Esophagus muscularis mucosa (tissue), 4 donors: ENCODE results near the gene NABP2. TPM values are rescaled to one million over a fixed set of nuclear protein-coding genes. Genes with fewer than 3 reads are reported as not detected.

Experiments
- DNase-seq: peaks from one replicate; pipeline ENCODE4 v3.0.0-alpha.2; 2017; ENCODE audit errors: extremely low spot score
- H3K27ac ChIP-seq, 4 donors: fragments of 200-600 bp; sonication (generic); replicated peaks in 1 of 4; 1 replicate in 3 of 4; 2 replicates in 1 of 4; pipeline ENCODE4 v1.5.1; 2016 to 2019; ENCODE audit warnings: mild to moderate bottlenecking in 1 of 4
- H3K27me3 ChIP-seq, 4 donors: fragments of 200-600 bp; sonication (generic); one replicate each; pipeline versions ENCODE4 v1.5.1 to v1.6.0; 2016 to 2019
- H3K36me3 ChIP-seq, 4 donors: fragments of 200-600 bp; sonication (generic); one replicate each; pipeline ENCODE4 v1.5.1; 2016 to 2019
- H3K4me1 ChIP-seq, 4 donors: fragments of 200-600 bp; sonication (generic); one replicate each; pipeline ENCODE4 v1.5.1; 2016 to 2019
- H3K4me3 ChIP-seq, 4 donors: fragments of 200-600 bp; sonication (generic); 1 replicate in 2 of 4; 2 replicates in 2 of 4; pipeline ENCODE4 v1.5.1; 2016 to 2019; ENCODE audit warnings: mild to moderate bottlenecking in 4 of 4, moderate library complexity in 1 of 4
- H3K9me3 ChIP-seq, 4 donors: fragments of 200-600 bp; sonication (generic); 1 replicate in 3 of 4; 2 replicates in 1 of 4; pipeline ENCODE4 v1.5.1; 2016 to 2019
- EP300 ChIP-seq: sonication (generic); formaldehyde crosslinking; IDR thresholded peaks from one replicate; pipeline ENCODE4 v1.6.1; 2017; ENCODE audit warnings: antibody characterized with exemption
- POLR2A ChIP-seq: fragments of 450-650 bp; IDR thresholded peaks from one replicate; pipeline ENCODE4 v1.6.1; 2017; ENCODE audit warnings: antibody characterized with exemption, moderate library complexity, mild to moderate bottlenecking, low read depth
- POLR2AphosphoS5 ChIP-seq, 2 donors: sonication (generic); formaldehyde crosslinking; IDR thresholded peaks; one replicate each; pipeline ENCODE4 v1.6.1; 2017; ENCODE audit warnings: antibody characterized with exemption in 2 of 2
- WGBS: methylation state at CpG from one replicate; pipeline ENCODE4 v1.1.5; 2018; 5-methylcytosine and 5-hydroxymethylcytosine counted together
- intact Hi-C: fragments of 100-400 bp; cut with DNase I; formaldehyde crosslinking; loops from one replicate; pipeline ENCODE4 v1.15.1; 2023
- total RNA-seq, 4 donors: library from RNA; depleted of rRNA; stranded (reverse); fragments of >200 nt; gene quantifications; one replicate each; pipeline versions ENCODE4 v1.1.0 to v1.2.1, GENCODE V29; 2016
- TF ChIP-seq, protein P1 (sequence below), 3 experiments: fragments of 200-600 bp in 2 of 3; fragments of 450-650 bp in 1 of 3; sonication (generic) in 2 of 3; IDR thresholded peaks; one replicate each; pipeline ENCODE4 v1.5.1; 2017 to 2019; ENCODE audit warnings: antibody characterized with exemption in 3 of 3, mild to moderate bottlenecking in 2 of 3, moderate library complexity in 1 of 3

The NABP2 gene
- total RNA-seq, 4 donors from 2014 or later: 27.0 to 36.4 (median 30.9) TPM

DNA sequence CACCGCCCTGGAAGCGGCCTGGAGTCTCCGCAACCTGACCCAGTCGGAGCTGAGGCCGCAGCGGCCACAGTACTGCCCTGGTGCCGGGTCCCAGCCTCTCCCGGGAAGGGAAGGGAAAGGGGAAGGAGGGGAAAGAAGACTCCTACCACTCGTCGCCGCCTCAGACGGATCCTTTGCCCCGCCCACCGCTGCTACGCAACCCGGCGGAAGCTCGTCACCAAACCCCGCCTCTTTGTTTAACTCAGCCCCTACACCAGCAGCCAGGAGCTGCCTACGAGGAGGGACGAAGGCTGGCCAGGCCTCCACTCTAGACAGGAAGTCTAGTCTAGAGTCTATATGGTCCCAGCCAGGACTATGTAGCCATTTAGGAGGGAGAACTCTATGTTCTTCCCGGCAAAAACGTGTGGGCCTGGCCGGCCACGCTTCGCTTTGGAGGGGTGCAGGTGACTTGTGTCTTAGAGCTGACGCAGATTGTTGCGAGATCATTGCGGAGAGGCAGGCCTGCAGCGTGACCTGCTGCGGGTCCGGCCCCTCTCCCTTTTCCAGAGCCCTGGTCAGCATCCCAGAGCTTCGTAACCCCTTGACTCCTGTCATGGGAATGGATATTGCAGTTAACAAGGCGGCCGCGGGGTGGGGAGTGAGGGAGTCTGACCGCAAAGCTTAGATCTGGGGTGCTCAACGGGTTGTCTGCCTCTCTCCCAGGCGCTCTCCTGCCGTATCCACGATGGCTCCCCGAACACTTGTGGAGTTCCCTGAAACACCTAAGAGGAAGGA lies 2.2 kb upstream of the NABP2 start, which contains the start of gene RNF41:
Gene RNF41, minus strand, starts transcription at position 166 of the 774 bp plus-strand sequence. CDS start 7,875 bp downstream, outside the sequence.
- no peaks in the 10 kb centered on the region for H3K9me3 ChIP-seq
- WGBS: 2% methylated on average over 29 of the region's 42 CpGs
- peak; percentile 99 for DNase-seq
- peaks cover 0 to 19% (median 2%) of the 10 kb centered on the region in 4 donors for H3K36me3 ChIP-seq
- H3K4me3 ChIP-seq: peak within 1 kb of the TSS; percentile 75 to 87 (median 80)
- TF ChIP-seq POLR2A (peak; percentile 94), POLR2AphosphoS5 (IDR thresholded peaks at IDR 0.05) (peak; percentile 100), EP300 (no peak)
- TF ChIP-seq, protein P1, sequence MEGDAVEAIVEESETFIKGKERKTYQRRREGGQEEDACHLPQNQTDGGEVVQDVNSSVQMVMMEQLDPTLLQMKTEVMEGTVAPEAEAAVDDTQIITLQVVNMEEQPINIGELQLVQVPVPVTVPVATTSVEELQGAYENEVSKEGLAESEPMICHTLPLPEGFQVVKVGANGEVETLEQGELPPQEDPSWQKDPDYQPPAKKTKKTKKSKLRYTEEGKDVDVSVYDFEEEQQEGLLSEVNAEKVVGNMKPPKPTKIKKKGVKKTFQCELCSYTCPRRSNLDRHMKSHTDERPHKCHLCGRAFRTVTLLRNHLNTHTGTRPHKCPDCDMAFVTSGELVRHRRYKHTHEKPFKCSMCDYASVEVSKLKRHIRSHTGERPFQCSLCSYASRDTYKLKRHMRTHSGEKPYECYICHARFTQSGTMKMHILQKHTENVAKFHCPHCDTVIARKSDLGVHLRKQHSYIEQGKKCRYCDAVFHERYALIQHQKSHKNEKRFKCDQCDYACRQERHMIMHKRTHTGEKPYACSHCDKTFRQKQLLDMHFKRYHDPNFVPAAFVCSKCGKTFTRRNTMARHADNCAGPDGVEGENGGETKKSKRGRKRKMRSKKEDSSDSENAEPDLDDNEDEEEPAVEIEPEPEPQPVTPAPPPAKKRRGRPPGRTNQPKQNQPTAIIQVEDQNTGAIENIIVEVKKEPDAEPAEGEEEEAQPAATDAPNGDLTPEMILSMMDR (IDR thresholded peaks at IDR 0.05): peak in 1 of 3 experiments; percentile 18
- peak within 1 kb of the TSS; percentile 94 to 98 (median 96) for H3K27ac ChIP-seq
- peaks cover 40 to 78% (median 67%) of the 10 kb centered on the region in 4 donors for H3K4me1 ChIP-seq
- intact Hi-C loops: no loop called here
- H3K27me3 ChIP-seq: no peaks in the 10 kb centered on the region

DNA sequence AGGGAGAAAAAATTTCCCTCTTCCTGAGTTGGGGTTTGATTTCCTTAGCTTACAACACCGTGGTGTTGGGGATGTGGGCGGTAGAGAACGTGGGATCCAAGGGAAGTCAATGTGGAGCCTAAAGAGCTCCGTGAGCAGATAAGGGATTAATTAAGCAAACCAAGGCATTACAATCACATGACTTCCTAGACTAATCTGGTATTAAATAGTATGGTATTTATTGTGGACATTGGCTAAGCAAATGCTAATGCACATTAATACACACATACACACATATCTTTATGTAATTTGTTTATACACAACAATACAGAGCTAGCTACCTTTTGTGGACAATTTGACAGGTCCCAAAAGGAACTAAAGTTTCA lies 1.6 kb upstream of the NABP2 start:
- peaks cover 40 to 73% (median 64%) of the 10 kb centered on the region in 4 donors for H3K4me1 ChIP-seq
- H3K27ac ChIP-seq: peak overlapping the region; percentile 94 to 98 (median 96)
- whole genome bisulfite sequencing: 16% methylated on average over 4 of the region's 4 CpGs
- no peak for DNase-seq
- intact Hi-C loops: no loop called here
- peaks cover 0 to 19% (median 2%) of the 10 kb centered on the region in 4 donors for H3K36me3 ChIP-seq
- H3K4me3 ChIP-seq: peak overlapping the region; percentile 75 to 87 (median 80)
- H3K27me3 ChIP-seq: no peaks in the 10 kb centered on the region
- TF ChIP-seq POLR2AphosphoS5 (IDR thresholded peaks at IDR 0.05): no peak
- TF ChIP-seq EP300: no peak
- no peak for TF ChIP-seq POLR2A
- TF ChIP-seq, protein P1 (IDR thresholded peaks at IDR 0.05): no peak
- H3K9me3 ChIP-seq: no peaks in the 10 kb centered on the region

DNA sequence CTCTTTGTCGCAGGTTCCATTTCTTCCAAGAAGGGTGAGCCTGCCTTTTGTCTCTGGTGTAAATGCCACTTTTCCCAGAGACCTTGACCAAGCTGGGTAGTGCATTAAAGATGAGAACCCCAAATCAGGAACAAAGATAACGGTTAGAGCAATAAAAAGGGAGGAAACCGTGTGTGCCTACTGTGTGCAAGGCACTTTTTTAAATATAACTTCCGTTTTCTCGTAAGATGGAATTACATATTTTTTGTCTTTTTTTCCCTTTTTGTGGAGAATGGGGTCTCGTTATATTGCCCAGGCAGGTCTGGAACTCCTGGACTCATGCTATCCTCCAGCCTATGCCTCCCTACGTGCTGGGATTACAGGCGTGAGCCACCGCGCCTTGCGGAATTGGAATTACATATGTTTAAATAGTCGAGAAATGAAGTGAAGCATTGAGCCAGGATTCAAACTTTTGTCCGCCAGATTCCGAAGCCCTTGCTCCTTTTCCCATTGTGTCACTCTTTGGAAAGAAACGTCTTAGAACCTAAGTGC lies 506 bp upstream of the NABP2 start:
- DNase-seq: no peak
- Histone ChIP-seq H3K27me3 (no peaks in the 10 kb centered on the region), H3K4me3 (peak overlapping the region; percentile 57 to 65 (median 60)), H3K4me1 (peaks cover 40 to 61% (median 56%) of the 10 kb centered on the region in 4 donors), H3K9me3 (no peaks in the 10 kb centered on the region), H3K27ac (peak overlapping the region; percentile 94 to 98 (median 96)), H3K36me3 (peaks cover 0 to 28% (median 9%) of the 10 kb centered on the region in 4 donors)
- intact Hi-C loops: loop anchor here (1.0 to 2.0 kb wide), 3 partner anchors 17 to 105 kb away; partner anchors contain the start of gene ZC3H10
- no peak for TF ChIP-seq POLR2AphosphoS5 (IDR thresholded peaks at IDR 0.05)
- TF ChIP-seq, protein P1 (IDR thresholded peaks at IDR 0.05): no peak
- TF ChIP-seq POLR2A: no peak
- no peak for TF ChIP-seq EP300
- WGBS: 31% methylated on average over 15 of the region's 15 CpGs

DNA sequence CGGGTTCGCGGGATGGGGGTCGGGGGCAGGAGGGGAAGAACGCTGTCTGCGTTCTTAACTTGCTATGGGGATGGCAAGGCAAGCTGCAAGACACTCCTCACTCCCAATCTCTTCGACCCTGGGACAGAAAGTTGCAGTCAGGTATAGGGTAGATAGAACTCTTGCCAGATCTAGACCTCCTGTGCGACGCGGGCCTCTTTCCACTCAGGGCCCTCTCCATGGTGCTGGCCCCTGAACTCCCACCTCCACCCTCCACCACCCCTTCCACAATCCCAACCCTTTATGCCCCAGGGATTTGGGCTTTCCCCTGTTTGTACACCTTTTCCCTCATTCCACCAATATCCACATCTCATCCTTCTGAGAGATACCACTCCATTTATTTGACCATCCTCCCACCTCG lies 812 bp downstream of the NABP2 start:
- H3K36me3 ChIP-seq: peaks cover 0 to 36% (median 16%) of the 10 kb centered on the region in 4 donors
- WGBS: 62% methylated on average over 8 of the region's 11 CpGs
- no peaks in the 10 kb centered on the region for H3K27me3 ChIP-seq
- intact Hi-C loops: loop anchor here (1.0 to 2.0 kb wide), 3 partner anchors 18 to 106 kb away; partner anchors contain the start of gene ZC3H10
- no peak for DNase-seq
- H3K4me1 ChIP-seq: peaks cover 31 to 48% (median 43%) of the 10 kb centered on the region in 4 donors
- peak overlapping the region; percentile 65 to 98 (median 95) for H3K27ac ChIP-seq
- TF ChIP-seq EP300 (no peak), POLR2A (no peak), POLR2AphosphoS5 (IDR thresholded peaks at IDR 0.05) (no peak)
- TF ChIP-seq, protein P1 (IDR thresholded peaks at IDR 0.05): no peak
- no peaks in the 10 kb centered on the region for H3K9me3 ChIP-seq
- peak overlapping the region; percentile 57 to 65 (median 60) for H3K4me3 ChIP-seq
